T-cell (primary cell): ENCODE results near the gene DEAF1. TPM values are rescaled to one million over a fixed set of nuclear protein-coding genes. Genes with fewer than 3 reads are reported as not detected.

Source experiments
- ATAC-seq, 4 experiments: fragments of 200-7000 bp in 3 of 4; fragments of 150-1000 bp in 1 of 4; cut with Tn5 transposase; replicated peaks in 1 of 4; 1 replicate in 3 of 4; 2 replicates in 1 of 4; pipeline ENCODE4 v1.10.0; 2021; ENCODE audit warnings: moderate library complexity in 3 of 4, mild to moderate bottlenecking in 2 of 4, moderate number of reproducible peaks in 1 of 4
- CTCF ChIA-PET, 2 donors: fragments of 300-600 bp; sonication (Branson Sonifier 250); formaldehyde crosslinking; loops; one replicate each; lab custom pipeline; 2022; ENCODE audit warnings: antibody characterized with exemption in 2 of 2; lab: Charles Lee
- POLR2A ChIA-PET, 2 donors: fragments of 300-600 bp; sonication (Branson Sonifier 250); formaldehyde crosslinking; loops; one replicate each; lab custom pipeline; 2022; ENCODE audit warnings: antibody characterized with exemption in 2 of 2; lab: Charles Lee
- DNase-seq, 35 experiments: peaks; one replicate each; pipeline versions ENCODE4 v3.0.0 to v3.0.0-alpha.2; 2013 to 2023
- H3K27ac ChIP-seq: one replicate; pipeline ENCODE4 v1.5.1; 2013; ENCODE audit warnings: low read length
- H3K27me3 ChIP-seq, 2 experiments: replicated peaks in 1 of 2; 1 replicate in 1 of 2; 2 replicates in 1 of 2; pipeline versions ENCODE4 v1.6.1 to v1.7.0; 2013; ENCODE audit warnings: low read length in 1 of 2, mixed read lengths in 1 of 2; ENCODE audit not compliant: control insufficient read depth in 2 of 2, insufficient read depth in 2 of 2; ENCODE audit errors: extremely low read depth in 1 of 2
- H3K36me3 ChIP-seq, 2 donors: 1 replicate in 1 of 2; 2 replicates in 1 of 2; pipeline versions ENCODE4 v1.6.1 to v1.7.0; 2013; ENCODE audit warnings: low read length in 1 of 2; ENCODE audit not compliant: control insufficient read depth in 2 of 2, insufficient read depth in 1 of 2; ENCODE audit errors: extremely low read depth in 1 of 2
- H3K4me1 ChIP-seq, 2 experiments: 1 replicate in 1 of 2; 2 replicates in 1 of 2; pipeline versions ENCODE4 v1.6.1 to v1.7.0; 2013; ENCODE audit warnings: low read length in 2 of 2, mixed read lengths in 1 of 2; ENCODE audit not compliant: insufficient read depth in 2 of 2, control insufficient read depth in 1 of 2; ENCODE audit errors: extremely low read depth in 1 of 2
- H3K4me3 ChIP-seq, 2 donors: 1 replicate in 1 of 2; 2 replicates in 1 of 2; pipeline versions ENCODE4 v1.5.1 to v1.7.0; 2013; ENCODE audit warnings: mild to moderate bottlenecking in 2 of 2, low read length in 1 of 2, moderate library complexity in 1 of 2; ENCODE audit not compliant: control insufficient read depth in 1 of 2; ENCODE audit errors: extremely low read depth in 1 of 2
- H3K9me3 ChIP-seq: 2 replicates; pipeline ENCODE4 v1.7.0; 2013
- H3K27ac Mint-ChIP-seq, 2 donors: one replicate each; pipeline ENCODE4 v1.8.0; 2020 to 2021; ENCODE audit warnings: mild to moderate bottlenecking in 2 of 2, mixed read lengths in 2 of 2
- H3K27me3 Mint-ChIP-seq, 2 donors: one replicate each; pipeline ENCODE4 v1.8.0; 2021 to 2022; ENCODE audit warnings: mixed read lengths in 2 of 2
- H3K36me3 Mint-ChIP-seq: one replicate; pipeline ENCODE4 v1.8.0; 2021; ENCODE audit warnings: mixed read lengths
- H3K4me1 Mint-ChIP-seq, 3 donors: one replicate each; pipeline ENCODE4 v1.8.0; 2020 to 2022; ENCODE audit warnings: mixed read lengths in 3 of 3, mild to moderate bottlenecking in 1 of 3
- H3K4me3 Mint-ChIP-seq, 3 donors: one replicate each; pipeline ENCODE4 v1.8.0; 2020 to 2022; ENCODE audit warnings: mild to moderate bottlenecking in 3 of 3, mixed read lengths in 3 of 3, moderate library complexity in 3 of 3
- H3K9me3 Mint-ChIP-seq, 3 donors: one replicate each; pipeline ENCODE4 v1.8.0; 2020 to 2022; ENCODE audit warnings: mixed read lengths in 3 of 3
- WGBS: methylation state at CpG from one replicate; pipeline ENCODE4 v1.1.5; 2013; ENCODE audit warnings: missing lambda C conversion rate; ENCODE audit not compliant: insufficient coverage; 5-methylcytosine and 5-hydroxymethylcytosine counted together
- total RNA-seq, 35 experiments: library from RNA in 6 of 35; stranded (reverse) in 6 of 35; fragments of 120-200 nt in 1 of 35; gene quantifications; one replicate each; pipeline versions ENCODE4 v1.2.1 to v1.2.4 and lab custom pipeline; 2013 to 2026

The DEAF1 gene
- total RNA-seq, 5 donors from 2014 or later (not counting 1 experiment from before 2014, with no cell fraction given): 55.8 to 121 (median 57.3) TPM

DNA sequence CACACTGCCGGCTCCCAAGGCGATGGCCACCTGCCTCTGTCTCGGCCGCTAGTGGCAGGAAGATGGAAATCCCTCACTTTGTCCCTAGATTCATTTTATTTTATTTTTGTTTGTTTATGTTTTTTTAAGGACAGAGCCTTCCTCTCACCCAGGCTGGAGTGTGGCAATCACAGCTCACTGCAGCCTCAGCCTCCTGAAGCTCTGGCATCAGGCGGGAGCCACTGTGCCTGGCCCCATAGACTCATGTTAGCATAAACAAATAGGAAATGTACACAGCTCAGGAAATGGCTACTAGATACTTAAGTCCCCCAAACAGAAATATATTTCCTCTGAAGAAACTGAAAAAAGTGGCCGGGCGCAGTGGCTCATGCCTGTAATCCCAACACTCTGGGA lies 4.1 kb upstream of the DEAF1 start:
- Mint-ChIP-seq H3K4me3 (no peak overlapping the region), H3K27ac (peak overlapping the region in 1 of 2 donors; percentile 16)
- no peak for DNase-seq

DNA sequence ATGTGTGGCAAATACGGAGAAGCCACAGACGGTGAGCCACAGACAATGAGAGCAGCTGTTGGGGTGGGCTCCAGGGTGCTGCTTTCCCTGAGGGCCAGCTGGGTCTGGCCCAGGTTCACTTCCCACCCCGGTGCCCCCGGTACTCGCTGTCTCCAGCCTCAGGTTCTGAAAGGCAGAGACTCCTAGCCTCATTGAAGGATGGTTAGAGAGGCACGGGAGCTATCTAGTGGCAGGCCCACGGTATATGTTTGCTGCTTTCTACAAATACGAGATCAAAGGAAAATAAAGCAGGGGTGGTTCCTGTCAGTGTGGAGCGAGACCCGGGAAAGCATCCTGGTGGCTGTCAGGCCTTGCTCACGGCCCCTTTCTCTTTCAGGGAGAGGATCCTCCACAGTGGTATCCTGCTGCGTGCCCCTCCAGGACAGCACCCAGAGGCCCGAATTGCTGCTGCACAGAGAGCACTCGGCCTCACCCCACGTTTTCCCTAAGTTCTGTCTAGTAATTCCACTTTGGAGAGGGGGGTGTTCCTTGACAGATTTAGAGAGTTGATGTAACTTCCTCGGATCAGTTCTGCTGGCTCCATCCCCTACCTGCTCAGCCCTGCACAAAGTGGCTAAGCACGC lies 3.6 kb upstream of the DEAF1 start:
- no peak overlapping the region for H3K27ac ChIP-seq
- no peak for ATAC-seq
- H3K36me3 ChIP-seq: peaks cover 4 to 19% of the 10 kb centered on the region in 2 donors
- no peaks in the 10 kb centered on the region for H3K27me3 Mint-ChIP-seq
- 66% methylated on average over 10 of the region's 17 CpGs for WGBS
- CTCF ChIA-PET: interaction anchor here in 1 of 2 donors (0.6 to 0.9 kb wide), 2 partner anchors 27 to 32 kb away, joined by 3 read pairs; no protein-coding TSS in a partner anchor
- H3K4me3 Mint-ChIP-seq: peak overlapping the region in 1 of 3 donors; percentile 88
- no peaks in the 10 kb centered on the region for H3K27me3 ChIP-seq
- H3K4me1 Mint-ChIP-seq: peaks cover 17 to 26% (median 26%) of the 10 kb centered on the region in 3 donors
- DNase-seq: peak in 1 of 35 experiments; percentile 39
- H3K4me1 ChIP-seq: peaks cover 5 to 41% of the 10 kb centered on the region in 2 experiments
- POLR2A ChIA-PET: interaction anchor here in 1 of 2 donors (0.6 kb wide), 1 partner anchor 44 kb away, joined by 3 read pairs; no protein-coding TSS in a partner anchor
- no peaks in the 10 kb centered on the region for H3K9me3 Mint-ChIP-seq
- H3K36me3 Mint-ChIP-seq: peaks cover 6% of the 10 kb centered on the region
- peak overlapping the region in 1 of 2 donors; percentile 86 for H3K27ac Mint-ChIP-seq
- no peaks in the 10 kb centered on the region for H3K9me3 ChIP-seq
- H3K4me3 ChIP-seq: no peak overlapping the region

More for the DNA sequence above, 4.1 kb upstream of the DEAF1 start:
- Mint-ChIP-seq H3K4me1 (peaks cover 14 to 25% (median 24%) of the 10 kb centered on the region in 3 donors), H3K9me3 (no peaks in the 10 kb centered on the region), H3K36me3 (peaks cover 6% of the 10 kb centered on the region), H3K27me3 (no peaks in the 10 kb centered on the region)
- Histone ChIP-seq H3K27me3 (no peaks in the 10 kb centered on the region), H3K9me3 (no peaks in the 10 kb centered on the region), H3K27ac (no peak overlapping the region), H3K36me3 (peaks cover 4 to 19% of the 10 kb centered on the region in 2 donors), H3K4me3 (no peak overlapping the region), H3K4me1 (peaks cover 2 to 36% of the 10 kb centered on the region in 2 experiments)
- ChIA-PET CTCF (interaction anchor here (0.5 to 0.9 kb wide), 3 partner anchors 27 to 185 kb away, joined by 3 read pairs; no protein-coding TSS in a partner anchor), POLR2A (interaction anchor here in 1 of 2 donors (0.6 kb wide), 1 partner anchor 44 kb away, joined by 3 read pairs; no protein-coding TSS in a partner anchor)
- no peak for ATAC-seq
- WGBS: 100% methylated on average over 1 of the region's 7 CpGs

DNA sequence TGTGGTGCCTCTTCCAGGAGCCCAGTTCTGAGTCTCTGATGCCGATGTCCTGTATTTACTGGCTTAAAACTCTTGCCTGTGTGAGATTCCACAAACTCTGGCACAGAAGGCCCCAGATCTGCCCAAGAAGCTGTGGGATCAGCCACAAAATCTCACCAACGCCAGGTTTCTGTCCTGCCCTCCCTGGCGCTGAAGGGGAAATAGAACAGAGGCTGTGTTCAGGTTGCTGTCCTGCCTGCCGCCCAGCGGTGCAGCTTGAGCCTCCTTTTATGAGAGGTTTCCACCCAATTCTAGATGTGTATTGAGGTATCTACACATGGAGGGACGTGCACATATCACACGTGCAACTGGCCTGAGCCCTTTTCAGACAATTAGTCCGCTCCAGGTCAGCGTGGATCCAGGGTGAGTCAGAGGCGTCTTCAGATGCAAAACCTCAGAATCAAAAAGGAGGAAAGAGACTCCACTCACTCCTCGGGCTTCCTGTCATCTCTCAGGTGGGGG lies 2.8 kb upstream of the DEAF1 start:
- H3K4me1 Mint-ChIP-seq: peaks cover 25 to 34% (median 33%) of the 10 kb centered on the region in 3 donors
- no peaks in the 10 kb centered on the region for H3K9me3 Mint-ChIP-seq
- Histone ChIP-seq H3K27me3 (no peaks in the 10 kb centered on the region), H3K9me3 (no peaks in the 10 kb centered on the region), H3K4me1 (peaks cover 11 to 45% of the 10 kb centered on the region in 2 experiments), H3K36me3 (peaks cover 4 to 19% of the 10 kb centered on the region in 2 donors), H3K27ac (no peak overlapping the region), H3K4me3 (no peak overlapping the region)
- CTCF ChIA-PET: interaction anchor here in 1 of 2 donors (0.9 kb wide), 1 partner anchor 28 kb away, joined by 3 read pairs; no protein-coding TSS in a partner anchor
- ATAC-seq (no peak), DNase-seq (no peak)
- peak overlapping the region; percentile 35 to 88 (median 56) for H3K4me3 Mint-ChIP-seq
- POLR2A ChIA-PET: no interaction called here
- 83% methylated on average over 2 of the region's 11 CpGs for WGBS
- H3K27ac Mint-ChIP-seq: peak overlapping the region; percentile 49 to 86
- peaks cover 6% of the 10 kb centered on the region for H3K36me3 Mint-ChIP-seq
- no peaks in the 10 kb centered on the region for H3K27me3 Mint-ChIP-seq

DNA sequence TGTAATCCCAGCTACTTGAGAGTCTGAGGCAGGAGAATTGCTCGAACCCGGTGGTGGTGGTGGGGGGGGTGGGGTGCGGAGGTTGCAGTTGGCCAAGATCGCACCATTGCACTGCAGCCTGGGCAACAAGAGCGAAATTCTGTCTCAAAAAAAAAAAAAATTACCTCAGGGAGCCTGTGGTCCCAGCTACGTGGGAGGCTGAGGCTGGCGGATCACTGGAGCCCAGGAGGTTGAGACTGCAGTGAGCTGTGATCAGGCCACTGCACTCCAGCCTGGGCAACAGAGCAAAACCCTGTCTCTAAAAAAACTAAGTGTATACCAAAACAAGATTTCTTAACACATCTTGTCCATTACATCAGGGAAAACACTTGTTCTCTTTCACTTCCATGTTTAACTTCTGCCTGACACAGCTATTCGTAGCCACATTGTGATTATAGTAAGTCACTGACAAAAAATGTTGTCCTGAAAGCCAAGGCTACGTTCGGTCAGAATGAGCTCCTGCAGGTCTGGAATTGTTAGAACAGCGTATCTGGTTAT lies 2.0 kb upstream of the DEAF1 start:
- ATAC-seq (no peak), DNase-seq (no peak)
- no peak overlapping the region for H3K4me3 ChIP-seq
- peaks cover 4 to 14% of the 10 kb centered on the region in 2 donors for H3K36me3 ChIP-seq
- H3K9me3 Mint-ChIP-seq: no peaks in the 10 kb centered on the region
- no peaks in the 10 kb centered on the region for H3K27me3 Mint-ChIP-seq
- H3K27ac Mint-ChIP-seq: peak overlapping the region; percentile 86 to 90
- no peaks in the 10 kb centered on the region for H3K27me3 ChIP-seq
- peaks cover 17 to 49% of the 10 kb centered on the region in 2 experiments for H3K4me1 ChIP-seq
- no peaks in the 10 kb centered on the region for H3K9me3 ChIP-seq
- POLR2A ChIA-PET: interaction anchor here in 1 of 2 donors (0.6 kb wide), 1 partner anchor 9 kb away, joined by 3 read pairs; the partner anchor contains the start of gene EPS8L2
- peaks cover 33 to 40% (median 40%) of the 10 kb centered on the region in 3 donors for H3K4me1 Mint-ChIP-seq
- CTCF ChIA-PET: interaction anchor here in 1 of 2 donors (0.6 kb wide), 1 partner anchor 96 kb away, joined by 4 read pairs; no protein-coding TSS in a partner anchor
- peaks cover 6% of the 10 kb centered on the region for H3K36me3 Mint-ChIP-seq
- WGBS: 94% methylated on average over 7 of the region's 11 CpGs
- H3K4me3 Mint-ChIP-seq: peak overlapping the region; percentile 43 to 88 (median 53)
- H3K27ac ChIP-seq: no peak overlapping the region

DNA sequence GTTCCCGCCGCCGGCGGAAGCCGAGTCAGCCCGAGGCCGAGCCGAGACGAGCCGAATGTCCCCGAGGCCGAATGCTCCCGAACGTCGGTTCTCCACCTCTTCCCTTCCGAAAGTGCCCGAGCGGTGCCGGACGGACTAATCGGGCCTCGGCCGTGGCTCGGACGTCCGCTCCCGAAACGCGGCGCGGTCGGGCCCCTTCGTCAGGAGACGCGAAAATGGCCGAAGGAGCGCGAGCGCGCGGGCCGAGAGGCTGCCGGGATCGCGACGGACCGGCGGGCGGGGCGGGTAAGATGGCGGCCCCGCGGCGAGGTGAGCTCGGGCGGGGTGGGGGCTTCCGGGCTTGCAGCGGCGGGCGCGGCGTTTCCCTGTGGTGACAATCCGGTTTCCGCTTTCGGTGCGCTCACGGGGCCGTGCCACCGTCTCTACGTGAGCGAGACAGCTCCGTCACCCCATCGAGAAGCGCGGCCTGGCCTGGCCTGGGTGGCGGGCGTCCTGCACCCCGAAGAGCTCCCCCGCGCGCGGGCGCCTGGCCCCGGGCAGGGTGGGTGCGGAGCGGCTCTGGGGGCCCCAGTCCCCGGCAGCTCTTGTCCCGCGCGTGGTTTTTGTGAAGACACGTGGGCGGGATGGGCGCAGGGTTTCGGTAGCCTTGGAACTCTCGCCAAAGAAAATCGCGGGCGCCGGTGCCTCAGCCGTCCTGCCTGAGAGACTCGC lies 671 bp upstream of the DEAF1 start, which contains the start of gene TMEM80:
Gene TMEM80 (plus strand): TSS at position 279 of the 711 bp plus-strand sequence. CDS start 12 bp downstream, at position 291.
- Mint-ChIP-seq H3K27ac (peak within 1 kb of the TSS; percentile 94 to 96), H3K27me3 (no peaks in the 10 kb centered on the region), H3K9me3 (no peaks in the 10 kb centered on the region), H3K4me3 (peak within 1 kb of the TSS; percentile 84 to 88 (median 88)), H3K4me1 (peaks cover 46 to 53% (median 52%) of the 10 kb centered on the region in 3 donors), H3K36me3 (peaks cover 3% of the 10 kb centered on the region)
- H3K4me3 ChIP-seq: peak within 1 kb of the TSS; percentile 73 to 88
- ChIA-PET POLR2A (interaction anchor here (0.6 to 1.2 kb wide), 7 partner anchors 13 to 289 kb away, joined by 3 to 8 read pairs (median 3); no protein-coding TSS in a partner anchor), CTCF (interaction anchor here in 1 of 2 donors (1.0 to 2.3 kb wide), 4 partner anchors 26 to 140 kb away, joined by 3 to 14 read pairs (median 4); no protein-coding TSS in a partner anchor)
- no peaks in the 10 kb centered on the region for H3K27me3 ChIP-seq
- WGBS: under 1% methylated on average over 101 of the region's 101 CpGs
- DNase-seq (peak; percentile 90 to 98 (median 95)), ATAC-seq (peak; percentile 62 to 73 (median 72))
- peaks cover 26 to 62% of the 10 kb centered on the region in 2 experiments for H3K4me1 ChIP-seq
- H3K27ac ChIP-seq: peak within 1 kb of the TSS; percentile 98
- H3K9me3 ChIP-seq: no peaks in the 10 kb centered on the region
- H3K36me3 ChIP-seq: peaks cover 0 to 7% of the 10 kb centered on the region in 2 donors
